HG02610 (cell line): ENCODE data around the gene ZSCAN18.

Source experiments
- ATAC-seq: cut with Tn5 transposase; IDR thresholded peaks from one replicate; pipeline ENCODE4 v1.9.1; 2021; ENCODE audit warnings: mild to moderate bottlenecking, moderate library complexity; ENCODE audit not compliant: unreplicated experiment

Gene ZSCAN18

GRCh38 chr19:58086825-58087710 lies 11.0 kb downstream of the ZSCAN18 start:
- no peak for ATAC-seq

- no peak for ATAC-seq
Observed at GRCh38 chr19:58085348-58085875, 12.6 kb downstream of the ZSCAN18 start.

- ATAC-seq = no peak
Observed at GRCh38 chr19:58084596-58085347, 13.3 kb downstream of the ZSCAN18 start.

GRCh38 chr19:58083021-58083420 lies 15.0 kb downstream of the ZSCAN18 start:
- ATAC-seq = no peak

- no peak for ATAC-seq
Observed at GRCh38 chr19:58079792-58080191, 18.2 kb downstream of the ZSCAN18 start.

- no peak for ATAC-seq
Observed at GRCh38 chr19:58067240-58067912, 30.7 kb downstream of the ZSCAN18 start.

GRCh38 chr19:58063712-58064111 lies 34.3 kb downstream of the ZSCAN18 start:
- ATAC-seq = no peak

GRCh38 chr19:58060231-58060630 lies 37.8 kb downstream of the ZSCAN18 start:
- ATAC-seq = no peak

- ATAC-seq = no peak
Observed at GRCh38 chr19:58059671-58060078, 38.4 kb downstream of the ZSCAN18 start.

- ATAC-seq = no peak
Observed at GRCh38 chr19:58059003-58059670, 38.9 kb downstream of the ZSCAN18 start, which contains the start of gene ZNF135. TSS of gene ZNF135 (plus strand) at chr19:58059282. CDS start at chr19:58060003, 721 bp downstream.

GRCh38 chr19:58058467-58058866 lies 39.6 kb downstream of the ZSCAN18 start:
- no peak for ATAC-seq

GRCh38 chr19:58056861-58057260 lies 41.2 kb downstream of the ZSCAN18 start:
- ATAC-seq = no peak

GRCh38 chr19:58056261-58056660 lies 41.8 kb downstream of the ZSCAN18 start:
- ATAC-seq = no peak

GRCh38 chr19:58054901-58055874 lies 42.8 kb downstream of the ZSCAN18 start:
- ATAC-seq = no peak

GRCh38 chr19:58053480-58054156 lies 44.4 kb downstream of the ZSCAN18 start:
- ATAC-seq = no peak

GRCh38 chr19:58052256-58052655 lies 45.8 kb downstream of the ZSCAN18 start:
- no peak for ATAC-seq

GRCh38 chr19:58047672-58048071 lies 50.4 kb downstream of the ZSCAN18 start:
- ATAC-seq = no peak

- no peak for ATAC-seq
Observed at GRCh38 chr19:58046856-58047255, 51.2 kb downstream of the ZSCAN18 start.
